HEK293T (cell line): ENCODE measurements around the gene SLC39A12.

Experiments
- CTCF ChIA-PET: fragments of 350-600 bp; formaldehyde crosslinking; extraction: SDS; loops from one replicate; lab custom pipeline; 2021; ENCODE audit warnings: antibody characterized with exemption, inconsistent platforms; lab: Yijun Ruan, JAX
- POLR2A ChIA-PET: fragments of 350-600 bp; formaldehyde crosslinking; extraction: SDS; loops from one replicate; lab custom pipeline; 2020; ENCODE audit warnings: antibody characterized with exemption, inconsistent platforms; lab: Yijun Ruan, JAX
- DNase-seq: peaks from one replicate; pipeline ENCODE4 v3.0.0; 2012; ENCODE audit warnings: mixed read lengths; ENCODE audit errors: extremely low spot score
- ARNT ChIP-seq: fragments of 450-650 bp; IDR thresholded peaks from 2 replicates; pipeline ENCODE4 v1.6.1; 2017; ENCODE audit warnings: mild to moderate bottlenecking
- BHLHE40 ChIP-seq: fragments of 450-650 bp; IDR thresholded peaks from 2 replicates; pipeline ENCODE4 v1.6.1; 2016; ENCODE audit warnings: mild to moderate bottlenecking, moderate library complexity, borderline replicate concordance
- CTBP1 ChIP-seq: fragments of 450-650 bp; IDR thresholded peaks from 2 replicates; pipeline ENCODE4 v1.6.1; 2016; ENCODE audit warnings: borderline replicate concordance
- ELF4 ChIP-seq: fragments of 450-650 bp; IDR thresholded peaks from 2 replicates; pipeline ENCODE4 v1.6.1; 2017; ENCODE audit warnings: antibody characterized with exemption
- FOXA1 ChIP-seq: fragments of 450-650 bp; IDR thresholded peaks from 2 replicates; pipeline ENCODE4 v1.6.1; 2016; ENCODE audit warnings: mild to moderate bottlenecking
- FOXK2 ChIP-seq: fragments of 450-650 bp; IDR thresholded peaks from 2 replicates; pipeline ENCODE4 v1.6.1; 2016; ENCODE audit warnings: mild to moderate bottlenecking
- FOXM1 ChIP-seq: fragments of 450-650 bp; IDR thresholded peaks from 2 replicates; pipeline ENCODE4 v1.6.1; 2017; ENCODE audit warnings: mild to moderate bottlenecking, borderline replicate concordance
- HDGF ChIP-seq: fragments of 450-650 bp; IDR thresholded peaks from 2 replicates; pipeline ENCODE4 v1.6.1; 2017; ENCODE audit warnings: antibody characterized with exemption, borderline replicate concordance
- L3MBTL2 ChIP-seq: fragments of 450-650 bp; conservative IDR thresholded peaks from 2 replicates; pipeline ENCODE4 v1.6.1; 2016; ENCODE audit warnings: mild to moderate bottlenecking
- LEF1 ChIP-seq: fragments of 450-650 bp; IDR thresholded peaks from 2 replicates; pipeline ENCODE4 v1.6.1; 2017; ENCODE audit warnings: mild to moderate bottlenecking, borderline replicate concordance
- NFRKB ChIP-seq: fragments of 450-650 bp; IDR thresholded peaks from 2 replicates; pipeline ENCODE4 v1.6.1; 2016; ENCODE audit warnings: mild to moderate bottlenecking, moderate library complexity
- SP1 ChIP-seq: fragments of 450-650 bp; IDR thresholded peaks from 2 replicates; pipeline ENCODE4 v1.6.1; 2017
- SUZ12 ChIP-seq: fragments of 450-650 bp; IDR thresholded peaks from 2 replicates; pipeline ENCODE4 v1.6.1; 2016; ENCODE audit warnings: mild to moderate bottlenecking
- TARDBP ChIP-seq: fragments of 450-650 bp; IDR thresholded peaks from 2 replicates; pipeline ENCODE4 v1.6.1; 2016
- ZNF384 ChIP-seq: fragments of 450-650 bp; IDR thresholded peaks from 2 replicates; pipeline ENCODE4 v1.6.1; 2016
- TF ChIP-seq, protein P1 (sequence below): fragments of 450-650 bp; IDR thresholded peaks from 2 replicates; pipeline ENCODE4 v1.6.1; 2016

Gene SLC39A12

DNA sequence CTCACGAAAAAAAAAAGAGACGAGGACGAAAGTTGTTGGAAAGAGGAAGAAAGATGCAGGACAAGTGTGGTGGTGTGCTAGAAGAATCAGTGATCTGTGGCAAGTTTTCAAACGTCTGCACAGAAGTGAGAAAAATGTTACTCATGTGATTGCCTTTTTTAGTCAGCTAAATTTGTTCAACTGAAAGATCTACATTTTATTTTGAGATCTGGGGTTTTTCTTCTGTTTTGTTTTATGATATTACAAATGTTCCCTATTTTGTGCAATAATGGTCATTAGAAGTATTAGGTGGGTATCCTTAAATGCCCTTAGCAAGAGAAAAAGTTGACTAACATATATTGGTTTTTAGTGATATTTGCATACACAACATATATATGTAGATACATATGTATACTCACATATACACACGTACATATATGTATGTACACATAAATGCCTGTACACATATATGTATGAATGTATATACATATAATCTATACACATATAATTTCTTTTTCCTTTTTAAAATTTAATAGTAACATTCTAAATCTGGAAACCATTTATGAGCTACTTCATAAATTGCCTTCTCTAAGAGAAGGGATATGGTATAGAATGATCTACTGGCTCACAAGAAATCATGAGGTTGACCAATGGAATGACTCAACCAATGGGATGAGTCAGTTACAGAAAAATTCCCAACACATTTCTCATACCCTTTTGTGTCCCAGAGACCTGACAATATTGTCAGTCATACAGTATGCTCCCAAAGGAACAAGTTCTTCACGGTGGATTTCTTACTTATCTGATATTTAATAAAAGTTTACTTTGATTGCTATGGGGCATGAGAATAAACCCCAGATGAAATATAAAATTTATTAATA is 38.4 kb downstream of the SLC39A12 start:
- CTCF ChIA-PET: no interaction called here
- TF ChIP-seq ZNF384 (no peak), TARDBP (no peak), LEF1 (no peak), SUZ12 (no peak), CTBP1 (no peak), ARNT (no peak), FOXM1 (no peak), FOXA1 (no peak), SP1 (no peak), L3MBTL2 (no peak), FOXK2 (no peak), BHLHE40 (no peak), HDGF (no peak), ELF4 (no peak), NFRKB (no peak)
- TF ChIP-seq, protein P1, sequence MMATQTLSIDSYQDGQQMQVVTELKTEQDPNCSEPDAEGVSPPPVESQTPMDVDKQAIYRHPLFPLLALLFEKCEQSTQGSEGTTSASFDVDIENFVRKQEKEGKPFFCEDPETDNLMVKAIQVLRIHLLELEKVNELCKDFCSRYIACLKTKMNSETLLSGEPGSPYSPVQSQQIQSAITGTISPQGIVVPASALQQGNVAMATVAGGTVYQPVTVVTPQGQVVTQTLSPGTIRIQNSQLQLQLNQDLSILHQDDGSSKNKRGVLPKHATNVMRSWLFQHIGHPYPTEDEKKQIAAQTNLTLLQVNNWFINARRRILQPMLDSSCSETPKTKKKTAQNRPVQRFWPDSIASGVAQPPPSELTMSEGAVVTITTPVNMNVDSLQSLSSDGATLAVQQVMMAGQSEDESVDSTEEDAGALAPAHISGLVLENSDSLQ: no peak
- POLR2A ChIA-PET: no interaction called here
- no peak for DNase-seq

DNA sequence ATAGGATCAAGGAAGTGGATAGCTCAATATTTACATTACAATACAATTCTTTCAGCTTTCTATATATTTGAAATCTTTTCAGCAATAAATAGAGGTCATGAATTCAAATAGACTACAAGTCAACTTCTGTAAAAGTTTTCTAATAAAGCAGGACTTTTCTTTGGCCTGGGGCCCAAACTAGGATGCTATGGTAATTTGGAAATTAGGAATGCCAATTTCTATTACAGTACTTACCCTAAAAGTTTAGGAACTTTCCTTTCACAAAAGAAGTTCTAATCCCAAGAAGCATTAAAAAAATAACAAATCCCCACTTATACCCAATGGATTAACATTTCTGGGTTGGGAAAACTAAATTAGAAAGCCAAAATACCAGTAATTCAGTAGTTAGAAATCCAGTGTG is 40.5 kb downstream of the SLC39A12 start:
- DNase-seq: no peak
- ChIA-PET POLR2A (no interaction called here), CTCF (no interaction called here)

DNA sequence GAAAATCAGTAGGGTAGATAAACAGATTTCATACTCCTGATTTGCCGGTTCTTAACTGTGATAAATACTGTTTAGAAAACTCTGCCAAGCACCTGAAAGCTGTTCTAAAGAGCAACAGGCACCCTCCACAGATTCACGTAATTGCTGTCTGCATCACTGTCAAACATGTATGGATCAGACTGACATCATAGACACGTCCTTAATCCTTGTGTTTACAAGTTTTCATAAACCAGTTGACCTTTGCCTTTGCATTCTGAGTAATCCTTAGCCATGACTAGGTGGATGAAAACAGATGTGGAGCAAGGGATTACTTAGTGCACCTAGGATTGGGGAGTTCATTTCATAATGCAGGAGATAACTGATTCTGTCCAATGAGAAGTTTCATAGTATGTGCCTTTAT is 41.6 kb downstream of the SLC39A12 start:
- POLR2A ChIA-PET: no interaction called here
- TF ChIP-seq, protein P1: no peak
- TF ChIP-seq FOXK2 (no peak), FOXM1 (no peak), TARDBP (no peak), CTBP1 (no peak), SUZ12 (no peak), L3MBTL2 (no peak), ELF4 (no peak), ZNF384 (no peak), NFRKB (no peak), LEF1 (no peak)
- no peak for DNase-seq
- CTCF ChIA-PET: no interaction called here

More for the DNA sequence above, 40.5 kb downstream of the SLC39A12 start:
- TF ChIP-seq L3MBTL2 (no peak), BHLHE40 (no peak), FOXM1 (no peak), ELF4 (no peak)

DNA sequence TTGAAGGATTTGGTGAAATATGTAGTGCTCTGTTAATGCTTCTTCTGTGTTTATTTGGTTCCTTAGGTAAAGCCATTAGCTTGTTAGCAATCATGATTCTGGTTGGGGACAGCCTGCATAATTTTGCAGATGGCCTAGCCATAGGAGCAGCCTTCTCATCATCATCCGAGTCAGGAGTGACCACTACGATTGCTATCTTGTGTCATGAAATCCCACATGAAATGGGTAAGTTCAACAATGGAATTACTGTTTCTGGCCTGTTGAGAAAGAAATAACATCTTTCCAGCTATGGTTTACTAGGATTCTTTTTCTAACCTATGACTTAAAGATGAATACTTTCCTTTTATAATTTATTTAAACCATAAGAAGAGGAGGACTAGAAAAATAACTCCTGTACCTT is 48.9 kb downstream of the SLC39A12 start:
- no peak for DNase-seq
- TF ChIP-seq BHLHE40 (no peak), ELF4 (no peak), L3MBTL2 (no peak), HDGF (no peak), ZNF384 (no peak), LEF1 (no peak), SUZ12 (no peak)
- TF ChIP-seq, protein P1: no peak
- ChIA-PET POLR2A (no interaction called here), CTCF (no interaction called here)

DNA sequence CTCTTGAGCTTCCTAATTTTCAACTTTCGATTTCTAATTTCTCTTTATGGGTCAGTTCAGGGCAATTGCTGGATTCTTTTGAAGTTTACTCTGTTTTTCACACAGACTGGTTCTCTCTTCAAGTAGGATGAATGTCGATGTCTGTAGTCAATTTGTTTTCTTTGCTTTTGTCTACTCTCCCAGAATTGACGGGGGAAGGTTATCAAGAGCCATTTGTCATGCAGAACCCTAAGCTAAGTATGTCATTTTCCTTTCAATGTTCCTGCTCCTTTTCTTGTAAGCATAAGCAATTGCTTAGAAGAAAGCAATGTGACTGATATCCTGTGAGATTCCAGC is 53.7 kb downstream of the SLC39A12 start:
- POLR2A ChIA-PET: no interaction called here
- CTCF ChIA-PET: no interaction called here
- TF ChIP-seq, protein P1: no peak
- no peak for TF ChIP-seq ARNT
- TF ChIP-seq FOXM1: no peak
- DNase-seq: no peak

DNA sequence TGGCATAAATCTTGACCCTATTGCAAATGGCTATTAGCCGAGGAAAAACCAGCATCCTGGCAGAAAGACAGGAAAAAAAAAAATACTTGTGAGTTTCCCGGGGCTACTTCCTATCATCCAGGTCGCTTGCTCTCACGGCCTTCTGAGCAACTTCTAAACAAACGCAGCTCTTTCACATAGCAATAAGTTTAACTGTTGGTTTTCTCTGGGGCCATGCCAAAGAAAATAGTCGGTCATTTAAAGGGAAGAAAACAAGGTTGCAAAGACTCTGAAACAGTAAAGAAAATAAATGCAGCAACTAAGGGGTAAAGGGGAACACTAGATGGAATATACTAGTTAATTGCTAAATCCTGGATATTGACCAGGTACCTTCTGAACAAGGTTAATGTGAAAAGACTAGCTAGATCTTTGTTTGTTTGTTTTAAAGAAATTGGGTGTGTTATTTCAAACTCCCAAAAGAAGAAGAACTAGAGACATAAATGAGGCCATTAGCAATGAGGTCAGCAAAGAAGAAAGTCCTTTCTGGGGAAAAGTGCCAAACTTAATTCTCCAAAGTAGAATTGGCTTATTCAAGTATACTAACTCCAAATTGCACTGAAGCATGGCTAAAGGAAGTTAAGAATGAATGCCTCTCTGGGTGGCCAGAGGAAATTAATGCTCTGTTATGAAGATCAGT is 54.2 kb downstream of the SLC39A12 start:
- no peak for DNase-seq
- CTCF ChIA-PET: interaction anchor here (0.6 kb wide), 1 partner anchor 630 kb away, joined by 5 read pairs; no protein-coding TSS in a partner anchor
- TF ChIP-seq LEF1: no peak
- TF ChIP-seq TARDBP: no peak
- TF ChIP-seq FOXM1: no peak
- TF ChIP-seq, protein P1: no peak
- TF ChIP-seq BHLHE40: no peak
- TF ChIP-seq ELF4: no peak
- no peak for TF ChIP-seq HDGF
- no peak for TF ChIP-seq SP1
- TF ChIP-seq ZNF384: no peak
- no peak for TF ChIP-seq FOXA1
- TF ChIP-seq FOXK2: no peak
- no peak for TF ChIP-seq CTBP1
- no peak for TF ChIP-seq NFRKB
- POLR2A ChIA-PET: no interaction called here
